EL (cell line): ENCODE data around the gene KRT12.

Source experiments
- DNase-seq: peaks from one replicate; pipeline ENCODE4 v3.0.0-alpha.2; 2016

Gene KRT12

DNA sequence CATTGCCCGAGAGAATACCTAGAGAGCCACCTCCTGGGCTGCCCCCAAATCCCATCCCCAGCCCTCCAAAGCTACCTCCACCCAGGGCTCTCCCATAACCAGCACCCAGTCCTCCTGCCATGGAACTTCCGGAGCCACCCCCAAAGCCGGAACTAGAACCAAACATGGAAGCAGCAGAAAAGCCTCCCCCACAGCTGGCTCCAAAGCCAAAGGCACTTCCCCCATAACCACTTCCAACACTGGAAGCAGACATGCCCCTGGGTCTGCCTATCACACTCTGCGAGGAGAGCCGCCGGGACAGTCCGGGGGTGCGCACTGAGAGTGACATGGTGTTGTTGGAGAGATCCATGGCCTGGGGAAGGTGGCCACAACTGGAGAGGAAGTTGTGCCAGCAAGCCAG, at the start of gene KRT12:
Gene KRT12 (minus strand): TSS at position 386 of the 400 bp plus-strand sequence. CDS start 37 bp downstream, at position 349.
- no peak for DNase-seq

DNA sequence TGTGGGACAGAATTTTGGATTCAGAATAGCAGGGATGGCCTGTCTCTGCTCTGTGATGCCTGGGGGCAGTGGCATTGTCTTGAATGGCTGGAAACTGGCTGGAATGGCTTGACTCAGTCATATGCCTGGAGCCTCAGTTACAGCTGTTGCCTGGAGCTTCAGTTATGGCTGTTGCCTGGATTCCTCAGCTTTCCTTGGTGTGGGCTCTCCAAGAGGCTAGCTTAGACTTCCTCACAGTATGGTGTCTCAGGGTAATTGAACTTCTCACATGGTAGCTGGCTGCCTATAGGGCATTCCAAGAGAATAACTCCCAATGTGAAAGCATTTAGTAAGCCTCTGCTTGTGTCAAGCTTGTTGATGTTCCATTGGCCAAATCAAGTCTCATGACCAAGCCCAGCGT, 49.3 kb upstream of the KRT12 start:
- peak; percentile 12 for DNase-seq

DNA sequence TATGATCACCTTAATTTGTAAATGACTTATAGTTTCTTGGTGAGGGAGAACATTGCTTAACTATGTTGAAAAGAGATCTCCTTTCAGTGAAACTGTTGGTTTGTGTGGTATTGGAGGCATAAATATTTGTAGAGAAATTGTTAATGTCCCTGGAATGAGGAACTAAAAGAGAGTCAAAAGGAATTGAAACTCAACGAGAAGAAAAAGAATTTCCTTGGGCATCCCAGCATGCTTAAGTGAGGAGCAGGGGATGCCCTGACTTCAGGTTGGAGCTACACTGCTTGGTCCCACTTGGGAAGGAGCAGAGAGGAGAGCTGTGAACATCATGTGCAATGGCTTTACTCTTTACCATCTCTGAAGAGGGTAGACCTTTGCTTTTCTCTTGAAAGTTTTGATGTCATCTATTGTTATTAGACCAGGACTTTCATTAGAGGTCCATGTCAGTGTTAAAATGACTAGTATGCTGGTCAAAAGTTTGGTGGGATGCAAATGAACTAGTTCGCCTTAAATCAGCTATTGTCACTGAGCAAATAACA, 48.8 kb upstream of the KRT12 start:
- DNase-seq, result peak; percentile 80

DNA sequence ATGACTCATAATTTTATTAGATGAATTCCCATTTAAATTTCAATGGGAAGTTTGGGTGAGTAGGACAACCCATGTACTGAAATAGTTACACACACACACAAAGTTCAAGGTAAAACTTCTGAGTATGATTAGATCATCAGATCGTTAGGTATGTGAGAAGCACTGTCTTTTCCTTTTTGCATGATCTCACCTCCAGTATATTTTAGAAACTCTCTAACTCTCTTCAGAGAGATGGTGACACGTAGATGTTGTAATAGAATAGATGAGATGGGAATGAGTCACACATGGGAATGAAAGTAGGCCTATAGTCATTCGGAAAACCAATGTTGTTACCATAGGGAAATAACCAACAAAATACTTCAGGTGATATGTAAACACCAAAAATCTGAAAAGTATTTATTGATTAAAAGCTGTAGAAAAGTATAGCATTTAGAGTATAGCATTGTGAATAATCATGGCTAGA, 48.2 kb upstream of the KRT12 start:
- DNase-seq, result peak; percentile 97

DNA sequence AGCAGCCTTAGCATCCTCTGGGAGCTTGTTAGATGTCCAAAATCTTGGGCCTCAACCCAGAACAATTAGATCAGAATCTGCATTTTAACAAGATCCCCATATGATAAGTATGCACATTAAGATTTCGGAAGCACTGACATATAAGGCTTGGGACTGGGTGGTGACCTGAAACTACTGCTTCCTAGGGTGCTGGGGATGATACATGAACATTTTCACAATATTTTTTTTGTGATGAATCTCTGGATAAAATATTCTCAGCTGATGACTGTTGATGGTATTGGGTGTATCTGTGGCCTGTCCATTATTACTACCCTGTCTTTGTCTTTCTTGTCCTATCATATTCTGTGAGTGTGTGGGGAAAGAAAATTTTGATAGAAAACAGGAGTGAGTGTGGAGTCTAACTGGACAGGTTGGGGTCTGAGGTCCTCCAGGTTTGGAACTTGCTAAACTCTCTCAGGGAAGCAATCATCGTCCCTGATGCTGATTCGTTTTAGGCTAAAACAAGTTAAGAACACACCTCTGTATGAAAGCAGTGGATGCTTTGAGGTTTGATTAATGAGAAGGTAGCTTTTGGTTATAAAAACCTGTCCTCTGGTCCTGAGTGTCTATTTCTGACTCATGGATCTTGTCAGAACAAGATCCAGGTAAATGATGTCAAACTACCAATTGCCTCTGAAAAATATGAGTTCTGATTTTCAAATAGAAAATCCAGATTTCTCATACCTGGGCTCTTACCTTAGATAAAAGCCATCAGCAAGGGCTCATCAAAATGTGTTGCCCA, 47.2 kb upstream of the KRT12 start:
- no peak for DNase-seq

DNA sequence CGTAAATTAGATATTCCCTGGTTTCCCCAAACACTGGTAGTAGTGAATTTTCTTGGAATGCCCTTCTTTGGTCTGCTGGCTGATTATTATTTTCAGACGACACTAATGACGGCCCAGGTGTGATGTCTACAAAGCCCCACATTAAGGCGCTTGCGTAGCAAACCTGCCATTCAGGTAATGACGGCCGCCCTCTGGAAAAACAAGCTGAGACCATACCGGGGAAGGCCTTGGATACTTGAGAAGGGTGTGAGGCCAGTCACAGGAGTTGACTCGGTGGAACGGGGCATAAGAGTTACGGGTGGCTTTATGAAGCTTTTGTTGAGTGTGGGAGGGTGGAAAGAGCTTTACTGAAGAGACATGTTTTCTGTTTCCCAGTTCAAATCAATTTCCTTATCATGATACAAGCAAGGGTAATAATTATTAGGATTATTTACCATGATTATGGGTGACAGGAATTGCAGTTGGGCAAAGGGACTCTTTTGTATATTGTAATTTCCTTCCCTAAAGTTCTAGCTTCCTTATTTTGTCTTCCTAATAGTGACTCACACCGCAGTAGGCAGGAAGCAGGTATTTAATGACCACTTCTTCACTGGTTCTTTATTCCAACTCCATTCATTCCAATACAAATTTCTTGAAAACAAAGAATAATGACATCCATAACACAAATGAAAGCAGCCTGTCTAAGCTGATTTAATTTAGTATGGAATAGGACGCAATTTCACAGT, 45.6 kb upstream of the KRT12 start:
- no peak for DNase-seq

DNA sequence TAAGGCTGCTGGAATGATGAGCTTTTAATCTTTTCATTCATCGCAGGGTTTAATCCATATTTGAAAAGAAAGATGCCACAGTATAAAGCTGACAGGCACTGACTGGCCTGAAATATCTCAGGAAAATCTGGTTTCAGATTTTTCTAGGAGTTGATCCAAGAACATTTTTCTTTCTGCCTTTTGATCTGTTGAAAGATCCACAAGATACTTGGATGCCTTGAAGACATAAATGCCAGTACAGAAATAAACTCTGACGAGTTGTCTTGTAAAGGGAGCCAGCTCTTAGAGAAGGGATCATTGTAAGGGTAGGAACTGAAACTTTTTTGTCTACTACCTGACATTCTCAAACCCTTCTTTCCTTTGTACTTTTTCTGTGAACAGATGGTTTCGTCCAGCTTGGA, 43.4 kb upstream of the KRT12 start:
- DNase-seq, result peak; percentile 61

DNA sequence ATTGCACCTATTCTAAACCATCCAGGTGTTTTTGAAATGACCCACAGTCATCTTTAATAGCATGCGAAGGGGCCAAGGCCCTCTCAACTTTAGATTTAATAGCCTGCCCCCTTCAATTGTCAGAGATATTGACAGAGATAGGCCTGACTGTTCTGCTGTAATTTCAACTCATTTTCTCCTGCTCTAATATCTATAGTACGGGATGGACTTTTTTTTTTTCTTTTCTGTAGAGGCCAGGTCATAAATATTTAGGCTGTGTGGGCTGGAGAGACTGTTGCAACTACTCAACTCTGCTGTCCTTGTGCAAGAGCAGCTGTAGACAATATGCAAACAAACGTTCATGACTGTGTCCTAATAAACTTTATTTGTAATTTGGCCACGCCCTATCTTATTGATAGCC, 42.7 kb upstream of the KRT12 start:
- DNase-seq, result peak; percentile 81

DNA sequence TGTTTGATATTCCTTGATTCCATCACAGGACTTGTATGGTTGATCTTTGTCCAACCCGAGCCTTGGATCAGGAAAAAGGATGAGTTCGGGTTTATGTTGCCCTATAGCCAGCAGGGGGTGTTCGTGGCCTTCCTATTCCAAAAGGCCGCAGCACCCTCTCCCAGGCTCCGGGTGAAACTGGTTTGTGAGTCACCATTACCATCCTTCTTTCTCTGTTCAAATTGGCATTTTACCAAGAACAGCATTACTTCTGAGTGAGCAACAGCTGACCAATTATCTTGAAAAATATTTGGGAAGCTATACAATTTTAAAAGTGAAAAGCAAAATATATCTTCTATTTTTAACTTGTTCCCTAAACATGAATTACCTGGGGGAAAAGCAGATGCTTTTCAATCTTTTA, 42.3 kb upstream of the KRT12 start:
- DNase-seq, result peak; percentile 98

DNA sequence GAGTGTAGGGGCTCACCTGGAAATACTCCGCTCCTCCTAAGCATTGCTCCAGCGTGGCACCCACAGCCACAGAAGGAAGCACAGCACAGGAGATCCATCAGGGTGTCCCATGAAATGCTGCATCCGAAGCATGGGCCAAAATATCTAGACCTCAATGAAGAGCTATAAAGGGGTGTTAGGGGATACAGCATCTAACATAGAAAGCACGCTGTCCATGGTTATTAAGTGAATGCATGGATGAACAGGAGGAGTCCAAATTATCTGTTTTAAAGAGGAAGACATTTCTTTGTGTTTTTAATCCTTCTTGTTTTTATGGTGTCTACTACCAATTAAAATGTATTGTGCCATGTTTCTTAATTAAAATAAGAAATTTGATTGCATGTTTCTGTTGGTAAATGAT, 39.6 kb upstream of the KRT12 start:
- no peak for DNase-seq

DNA sequence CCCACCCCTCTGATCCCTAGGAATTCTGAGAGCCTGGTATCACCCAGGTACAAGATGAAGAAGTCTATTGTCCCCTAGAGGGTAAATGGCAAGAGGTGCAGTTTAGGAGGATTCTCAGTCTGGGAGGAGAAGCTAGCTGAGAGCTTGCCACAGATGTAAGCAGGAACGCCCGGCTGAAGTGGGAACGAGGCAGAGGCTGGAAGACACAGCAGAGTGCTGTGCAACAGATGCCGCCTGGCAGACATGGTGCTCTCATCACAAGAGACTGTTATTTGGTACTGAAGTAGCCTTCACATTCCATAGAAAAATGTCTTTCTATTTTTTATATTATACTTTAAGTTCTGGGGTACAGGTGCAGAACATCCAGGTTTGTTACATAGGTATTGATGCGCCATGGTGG, 38.3 kb upstream of the KRT12 start:
- no peak for DNase-seq

DNA sequence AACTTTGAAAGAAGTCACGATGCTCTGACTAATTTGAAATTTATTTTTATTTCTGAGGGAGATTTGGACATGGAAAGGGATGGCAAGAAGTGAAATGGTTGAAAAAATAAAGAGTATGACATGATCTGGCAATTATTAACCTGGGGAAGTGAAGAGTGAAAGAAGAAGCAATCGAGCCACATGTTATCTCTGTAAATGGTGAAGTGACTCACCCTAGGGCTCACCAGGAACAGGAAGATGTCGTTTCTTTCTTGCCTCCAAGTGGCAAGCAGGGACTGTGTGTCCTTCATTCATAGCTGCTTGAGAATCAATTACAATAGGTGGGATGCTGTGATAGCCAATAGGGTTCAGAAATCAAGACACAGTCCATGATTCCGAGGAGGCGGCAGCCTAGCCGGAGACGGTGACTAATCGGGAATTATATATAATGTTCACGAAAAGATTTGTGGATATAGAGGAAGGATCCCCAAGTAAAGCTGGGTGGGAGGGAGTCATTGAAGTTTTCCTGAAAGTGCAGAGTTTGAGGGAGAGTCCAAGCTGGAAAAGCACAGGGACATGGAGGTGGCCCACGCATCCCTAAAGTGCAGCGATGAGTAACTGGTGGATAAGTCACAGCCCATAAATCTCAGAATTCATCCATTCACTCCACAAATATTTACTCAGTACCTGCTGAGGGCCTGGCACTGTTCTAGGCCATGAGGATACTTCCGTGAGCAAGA, 36.3 kb upstream of the KRT12 start:
- peak; percentile 91 for DNase-seq

DNA sequence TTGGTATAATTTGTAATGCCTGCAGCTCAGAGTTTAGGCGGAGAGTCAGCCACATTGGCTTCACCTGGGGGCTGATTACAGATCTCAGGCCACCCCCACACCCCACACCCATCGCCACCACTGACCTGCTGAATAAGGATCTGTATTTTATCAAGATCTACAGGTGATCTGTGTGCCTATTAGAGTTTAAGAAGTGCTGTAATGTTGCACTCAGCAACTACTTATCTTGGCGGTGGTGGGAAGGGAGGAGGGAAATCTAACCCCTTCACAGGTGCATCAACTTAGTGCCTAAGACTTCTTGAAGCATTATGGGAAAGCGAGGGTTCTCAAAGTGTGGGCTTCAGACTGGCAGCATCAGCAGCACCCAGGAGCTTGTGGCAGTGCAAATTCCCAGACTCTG, 35.5 kb upstream of the KRT12 start:
- DNase-seq, result no peak

DNA sequence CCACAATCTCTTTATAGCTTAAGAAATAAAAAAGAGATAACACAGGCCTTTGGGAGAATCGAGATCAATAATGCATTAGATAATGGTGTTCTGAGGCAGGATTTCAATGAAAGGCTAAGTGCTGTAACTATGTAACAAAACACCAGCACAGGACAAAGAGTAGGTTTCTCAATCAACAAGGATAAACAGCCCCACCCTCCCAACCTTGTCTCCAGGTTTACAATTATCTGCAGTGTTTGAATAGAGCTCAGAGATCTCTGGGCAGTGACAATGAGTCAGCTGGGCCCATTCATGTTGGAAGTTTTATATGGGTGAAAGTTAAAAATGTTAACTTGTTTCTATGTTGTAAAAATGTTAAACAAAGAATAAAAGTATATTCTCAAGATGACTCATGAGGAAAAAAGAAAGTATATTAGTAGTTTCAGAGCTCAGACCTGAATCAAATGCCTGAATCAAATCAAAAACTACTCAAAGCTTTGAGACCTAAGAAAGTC, 35.0 kb upstream of the KRT12 start:
- DNase-seq, result peak; percentile 38

DNA sequence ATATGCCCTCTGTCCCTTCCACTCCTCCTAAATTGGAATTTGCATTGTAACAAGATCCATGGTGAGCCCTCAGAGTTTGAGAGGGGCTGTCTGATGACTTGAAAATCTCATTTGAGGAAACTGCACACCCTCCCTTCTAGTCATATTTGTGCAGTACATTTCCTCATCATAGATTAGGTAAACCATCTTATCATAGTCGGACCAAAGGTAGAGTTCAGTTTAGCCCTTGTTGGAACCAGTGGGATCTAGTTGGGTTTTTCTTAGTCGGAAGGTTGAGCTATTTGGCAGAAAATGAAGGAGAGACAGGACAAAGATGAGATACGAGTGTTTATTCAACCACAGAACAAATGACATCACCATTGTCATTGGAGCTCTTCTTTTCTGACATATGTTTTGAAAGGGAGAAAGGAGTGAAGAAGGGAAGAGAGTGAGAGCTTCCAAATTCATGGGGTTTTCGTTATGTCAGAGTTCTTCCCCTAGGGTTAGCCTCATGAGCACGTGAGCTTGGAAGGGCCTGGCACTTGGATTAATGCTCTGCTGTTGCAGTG, 33.9 kb upstream of the KRT12 start:
- no peak for DNase-seq

DNA sequence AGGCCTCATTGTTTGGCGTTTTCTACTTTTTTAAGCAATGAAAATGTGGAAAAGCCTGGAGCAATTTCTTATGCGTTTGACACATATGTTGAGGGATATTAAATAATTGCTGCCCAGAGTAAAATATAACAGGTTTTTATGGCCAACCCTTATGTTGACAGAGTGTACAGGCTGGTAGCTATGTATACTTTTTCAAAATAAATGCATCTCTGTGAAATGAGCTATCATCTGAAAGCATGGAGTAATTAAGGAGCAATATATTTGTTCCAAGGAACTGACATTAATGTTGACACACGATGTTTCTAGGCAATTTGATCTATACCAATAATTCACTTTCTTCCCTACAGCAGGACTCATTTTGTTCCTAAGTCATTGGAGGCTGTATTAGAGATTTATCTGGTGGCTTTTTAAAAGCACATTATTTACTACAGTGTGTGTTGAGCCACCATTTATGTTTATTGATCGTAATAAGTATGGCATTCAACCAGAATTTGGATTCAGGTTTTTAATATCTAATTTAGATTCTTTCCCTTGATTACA, 30.0 kb upstream of the KRT12 start:
- no peak for DNase-seq

DNA sequence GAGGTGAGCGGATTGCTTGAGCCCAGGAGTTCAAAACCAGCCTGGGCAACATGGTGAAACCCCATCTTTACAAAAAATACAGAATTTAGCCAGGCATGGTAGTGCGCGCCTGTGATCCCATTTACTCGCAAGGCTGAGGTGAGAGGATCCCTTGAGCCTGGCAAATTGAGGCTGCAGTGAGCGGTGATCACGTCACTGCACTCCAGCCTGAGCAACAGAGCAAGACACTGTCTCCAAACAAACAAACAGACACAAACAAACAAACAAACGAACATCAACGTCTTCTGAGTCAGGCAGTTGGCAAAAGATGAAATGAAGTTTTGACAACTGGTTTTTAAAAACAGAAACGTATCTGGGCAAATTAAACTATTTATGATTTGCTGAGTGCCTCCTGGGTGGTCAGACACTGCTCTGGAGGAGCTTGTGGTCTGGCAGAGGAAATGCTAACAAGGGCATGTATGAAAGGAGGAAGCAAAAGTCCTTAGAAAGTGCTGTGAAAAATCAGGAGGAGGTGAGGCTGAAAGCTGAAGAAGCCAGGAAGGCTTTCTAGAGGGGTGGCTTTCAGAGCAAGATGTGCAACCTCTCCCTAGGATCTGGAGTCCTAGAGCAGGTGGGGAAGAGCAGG, 28.2 kb upstream of the KRT12 start:
- no peak for DNase-seq

DNA sequence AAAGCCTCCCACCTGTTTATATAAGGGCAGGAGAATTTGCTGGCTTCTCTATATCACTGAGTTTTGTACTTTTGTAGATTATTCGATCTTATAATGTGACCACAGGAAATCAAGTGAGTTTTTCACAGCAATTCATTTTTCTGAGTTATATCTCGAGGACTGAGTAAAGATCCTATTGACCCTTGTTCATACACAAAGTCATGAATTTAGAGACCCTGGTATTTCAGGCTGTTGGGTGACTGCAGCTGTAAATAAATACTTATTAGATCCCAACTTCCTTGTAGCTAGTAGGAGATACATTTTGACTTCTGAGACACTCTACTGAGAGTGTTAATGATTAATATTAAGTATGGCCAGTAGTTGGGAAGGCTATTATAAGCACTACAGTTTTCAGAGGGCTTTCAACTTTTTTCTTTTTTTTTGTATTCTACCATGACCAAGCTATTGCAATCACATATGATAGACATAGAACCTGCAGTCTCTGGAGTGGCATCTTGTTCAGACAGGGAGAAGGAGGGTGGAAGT, 21.2 kb upstream of the KRT12 start:
- no peak for DNase-seq

DNA sequence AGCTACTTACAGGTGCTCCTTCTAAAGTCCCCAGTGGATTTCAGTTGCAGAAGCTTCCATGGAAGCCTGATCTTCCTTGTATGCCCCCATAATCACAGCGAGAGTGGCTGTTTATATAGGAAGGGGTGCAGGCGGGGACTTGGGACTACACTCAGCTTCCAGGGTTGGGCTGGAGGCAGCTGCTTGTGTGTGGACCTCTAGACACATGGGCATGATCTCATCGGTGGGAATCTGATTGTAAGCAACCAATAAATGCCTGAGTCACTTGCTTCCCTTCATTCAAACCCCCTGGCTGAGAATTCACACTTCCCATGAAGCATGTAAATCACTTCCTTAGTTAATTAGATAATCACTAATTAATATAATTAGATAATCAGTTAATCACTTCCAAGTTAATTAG, 19.1 kb upstream of the KRT12 start:
- peak; percentile 79 for DNase-seq

DNA sequence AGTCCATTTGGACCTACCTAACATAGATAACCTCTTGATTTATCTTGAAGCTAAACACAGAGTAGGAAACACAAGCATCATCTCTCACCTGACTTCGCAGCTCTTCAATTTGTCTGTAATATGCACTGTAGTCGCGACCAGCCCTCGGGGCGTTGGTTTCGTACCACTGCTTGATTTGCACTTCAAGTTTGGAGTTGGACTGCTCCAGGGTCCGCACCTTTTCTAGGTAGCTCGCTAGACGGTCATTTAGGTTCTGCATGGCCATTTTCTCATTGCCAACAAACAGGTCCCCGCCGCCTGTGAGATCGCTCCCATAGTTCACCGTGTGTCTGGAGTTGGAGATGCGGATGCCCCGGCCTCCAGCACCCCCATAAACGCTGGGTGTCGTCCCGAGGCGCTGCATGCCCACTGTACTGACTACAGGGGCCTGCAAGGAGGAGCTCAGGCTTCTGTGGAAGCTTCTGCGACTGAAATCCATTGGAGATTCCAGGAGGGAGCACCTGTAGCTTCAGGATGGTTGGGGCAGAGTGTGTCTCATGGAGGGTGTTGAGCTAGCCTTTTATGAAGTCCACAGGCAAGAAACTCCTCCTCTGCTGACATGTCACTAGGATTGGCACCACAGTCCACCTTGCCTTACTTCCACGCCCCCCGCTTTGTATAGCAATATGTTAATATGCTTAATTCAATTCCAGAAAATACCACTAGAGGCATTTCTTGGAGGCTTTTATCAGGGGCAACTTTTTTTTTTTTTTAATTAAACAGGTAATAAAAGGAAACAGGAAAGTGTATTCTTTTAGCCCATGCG, 17.9 kb upstream of the KRT12 start, which contains the start of gene KRT20:
Gene KRT20 (minus strand): TSS at position 535 of the 805 bp plus-strand sequence. CDS start 57 bp downstream, at position 478.
- no peak for DNase-seq
